Measurements from ENCODE around the gene KIF2A.

The KIF2A gene

DNA sequence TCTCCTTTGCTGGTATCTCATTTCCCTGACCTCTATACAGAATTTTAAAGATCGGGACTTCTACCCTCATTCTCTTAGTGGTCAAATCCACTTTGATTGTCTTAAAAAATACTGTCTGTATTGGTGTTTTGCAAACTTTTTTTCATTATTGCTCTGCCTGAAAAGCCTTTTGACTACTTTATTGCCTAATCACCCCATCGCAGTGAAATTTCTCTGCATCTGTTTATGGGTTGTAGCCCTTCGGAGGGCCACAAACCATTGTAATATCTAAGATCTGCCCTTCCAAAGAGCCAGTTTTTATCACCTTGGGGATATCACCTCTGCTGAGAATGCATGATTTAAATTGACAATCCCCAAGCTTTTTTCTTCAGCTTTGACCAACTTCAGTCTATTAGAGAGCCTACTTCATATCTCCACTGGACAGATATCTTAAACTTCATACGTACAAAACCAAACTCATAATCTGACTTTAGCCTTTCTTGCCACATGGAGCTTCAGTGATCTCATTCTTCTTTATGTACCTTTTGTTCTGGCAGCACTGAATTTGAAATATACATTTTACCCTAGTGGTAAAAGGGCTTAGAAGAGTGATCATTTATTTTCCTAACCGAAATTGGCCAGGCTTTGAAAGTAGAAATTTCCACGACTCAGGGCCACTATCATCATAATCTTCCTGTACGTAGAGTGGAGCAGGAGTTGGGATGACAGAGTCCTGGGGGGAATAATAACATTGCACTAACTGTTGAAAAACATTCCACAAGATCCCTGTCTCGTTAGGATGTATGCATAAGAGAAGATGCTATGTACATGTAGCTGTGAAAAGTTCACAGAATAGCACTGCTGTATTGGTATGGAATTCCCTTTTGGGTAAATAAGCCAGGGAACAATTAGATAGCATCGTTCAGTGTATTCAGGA is 21.4 kb downstream of the KIF2A start:
- in situ Hi-C loops (cut with MboI; ENCODE audit: low sequenced_read_pairs) = no loop called here

DNA sequence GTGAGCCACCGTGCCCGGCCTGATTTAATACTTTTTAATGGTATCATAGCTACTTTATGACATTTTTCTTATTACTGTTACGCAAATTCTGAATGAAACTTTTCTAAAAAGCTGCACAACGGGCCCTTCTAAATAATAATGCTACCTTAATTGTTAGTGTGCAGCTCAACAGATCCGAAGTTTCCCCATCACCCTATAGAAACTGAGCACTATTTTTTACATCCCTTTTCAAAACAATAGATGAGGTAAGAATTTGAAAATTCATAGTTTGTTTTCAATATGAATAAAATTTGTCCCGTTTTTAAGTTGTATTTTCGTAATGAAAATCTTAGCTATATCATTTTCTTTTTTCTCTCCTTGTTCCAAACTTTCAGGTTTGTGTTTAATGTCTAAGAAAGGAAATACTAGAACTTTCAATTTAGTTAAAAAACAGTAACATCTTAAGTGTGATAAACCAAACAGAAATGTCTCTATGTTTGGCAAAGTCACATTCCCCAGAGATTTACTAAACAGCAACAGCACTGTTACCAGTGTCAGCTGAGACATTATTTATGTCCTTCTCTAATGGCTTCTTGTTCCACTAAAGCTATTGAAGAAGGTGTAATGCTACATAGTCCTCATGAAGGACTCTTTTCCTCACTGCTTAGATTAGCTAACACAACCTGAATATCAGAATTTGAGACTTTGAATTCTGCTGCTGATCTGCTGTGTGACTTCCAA is 22.9 kb downstream of the KIF2A start:
- in situ Hi-C loops (cut with MboI; ENCODE audit: low sequenced_read_pairs) = no loop called here

GRCh38 chr5:62330302-62330701 is 24.3 kb downstream of the KIF2A start:
- in situ Hi-C loops (cut with MboI; ENCODE audit: low sequenced_read_pairs) = no loop called here

DNA sequence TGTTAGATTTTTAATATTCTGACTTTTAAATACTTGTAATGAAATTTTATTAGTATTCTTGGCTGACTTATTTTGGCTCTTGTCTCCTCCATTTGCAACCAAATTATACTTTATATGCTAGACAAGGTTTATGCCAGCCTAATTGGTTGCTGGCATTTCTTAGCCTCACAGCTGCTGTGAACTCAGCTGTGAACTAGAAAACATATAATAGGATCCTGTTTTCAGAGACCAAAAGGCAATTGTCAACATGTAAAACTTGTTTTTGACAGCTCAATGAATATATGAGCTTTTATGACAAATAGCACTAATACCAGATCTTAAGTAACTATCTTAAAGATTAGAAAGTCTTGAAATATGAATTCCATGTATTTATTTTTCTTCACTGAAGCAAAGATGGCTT is 25.9 kb downstream of the KIF2A start:
- in situ Hi-C loops (cut with MboI; ENCODE audit: low sequenced_read_pairs) = no loop called here

DNA sequence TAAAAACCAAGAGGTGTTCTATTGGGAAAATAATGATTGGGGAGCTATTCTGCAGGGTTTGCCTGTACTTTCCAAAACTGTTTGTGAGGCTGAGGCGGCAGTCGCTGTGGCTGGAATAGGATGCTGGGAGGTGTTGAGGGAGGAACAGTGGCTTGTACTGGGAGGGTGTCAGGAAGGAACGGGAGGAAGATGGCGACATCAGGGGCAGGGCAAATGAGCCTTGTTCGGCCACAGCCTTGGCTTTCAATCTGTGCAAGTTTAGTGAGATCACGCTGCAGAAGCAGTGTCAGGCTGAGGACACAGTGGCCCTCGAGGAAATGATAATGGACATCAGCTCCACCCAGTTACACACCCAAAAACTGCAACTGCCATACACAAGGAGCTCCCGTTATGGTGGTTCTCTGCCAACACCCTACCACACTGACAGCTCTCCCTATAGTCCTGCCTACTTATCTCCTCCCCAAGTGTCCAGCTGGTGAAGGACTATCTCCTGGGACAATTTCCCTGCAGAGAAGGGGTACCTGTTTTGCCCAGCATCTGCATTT is 27.3 kb downstream of the KIF2A start:
- in situ Hi-C loops (cut with MboI; ENCODE audit: low sequenced_read_pairs) = no loop called here

DNA sequence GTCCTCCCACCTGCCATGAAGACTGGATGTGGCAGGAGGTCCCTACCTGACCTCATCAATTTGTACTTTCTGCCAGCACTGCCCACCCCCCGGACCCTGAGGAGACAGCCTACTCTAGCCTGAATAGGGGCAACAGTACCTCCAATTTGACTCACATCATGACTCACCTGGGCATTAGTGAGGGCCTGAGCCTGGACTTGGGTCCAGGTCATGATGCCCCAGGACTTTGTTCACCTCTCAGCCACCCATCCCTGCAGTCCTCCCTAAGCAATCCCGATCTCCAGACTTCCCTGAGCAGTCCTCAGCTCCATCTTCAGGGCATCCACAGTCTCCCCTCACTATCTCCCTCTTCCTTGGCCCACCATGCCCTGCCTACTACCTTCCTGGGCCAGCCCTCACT is 28.1 kb downstream of the KIF2A start:
- in situ Hi-C loops (cut with MboI; ENCODE audit: low sequenced_read_pairs) = no loop called here

- in situ Hi-C loops (cut with MboI; ENCODE audit: low sequenced_read_pairs) = no loop called here
Observed at GRCh38 chr5:62340392-62340791, 34.4 kb downstream of the KIF2A start.

DNA sequence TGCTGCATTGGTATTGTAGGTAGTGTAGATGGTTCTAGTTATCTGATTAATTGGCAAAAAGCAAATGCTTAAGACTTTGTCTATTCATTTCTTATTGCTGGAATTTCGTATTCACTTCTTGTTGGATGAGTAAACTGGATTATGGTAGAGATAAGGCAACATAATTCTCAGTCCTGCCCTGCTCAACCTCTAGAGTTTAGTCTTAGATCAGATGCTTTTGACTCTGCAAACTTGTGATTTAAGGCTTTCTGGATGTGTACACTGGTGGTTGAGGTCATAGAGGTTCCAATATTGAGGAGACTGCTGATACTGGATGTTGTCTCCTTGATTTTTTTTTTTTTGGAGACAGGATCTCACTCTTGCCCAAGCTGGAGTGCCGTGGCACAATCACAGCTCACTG is 35.0 kb downstream of the KIF2A start:
- in situ Hi-C loops (cut with MboI; ENCODE audit: low sequenced_read_pairs) = no loop called here

DNA sequence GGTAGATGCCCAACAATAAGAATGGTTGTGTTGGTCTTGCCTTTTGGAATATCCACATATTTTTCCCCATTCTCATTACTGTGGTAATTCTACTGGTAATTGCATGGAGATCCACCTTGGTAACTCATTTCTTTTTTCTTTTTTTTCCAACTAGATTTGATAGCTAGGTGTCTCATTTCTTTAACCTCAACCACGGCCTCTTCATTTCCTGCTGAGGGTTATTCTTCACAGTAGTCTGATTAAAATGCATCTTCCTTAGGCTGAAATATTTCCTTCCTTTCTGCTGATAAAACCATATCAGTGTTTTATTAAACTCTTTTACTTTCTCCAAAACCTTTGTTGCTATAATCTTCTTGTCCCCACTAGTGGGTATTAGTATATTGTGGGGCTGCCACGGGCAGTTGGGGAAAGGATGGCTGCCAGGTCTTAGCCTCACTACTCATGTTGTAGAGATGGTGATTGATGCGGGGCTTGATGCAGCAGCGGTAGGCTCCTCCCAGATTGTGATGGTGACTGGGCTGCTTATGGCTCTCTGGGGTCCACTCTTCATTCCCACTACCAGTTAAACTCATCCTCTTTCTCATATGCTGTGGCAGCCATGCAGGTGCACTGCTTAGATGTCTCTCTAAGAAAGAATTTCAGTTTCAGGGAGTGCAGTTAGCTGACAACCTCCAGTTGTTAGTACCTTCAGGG is 35.9 kb downstream of the KIF2A start:
- in situ Hi-C loops (cut with MboI; ENCODE audit: low sequenced_read_pairs) = no loop called here

- in situ Hi-C loops (cut with MboI; ENCODE audit: low sequenced_read_pairs) = no loop called here
Observed at GRCh38 chr5:62342476-62342837, 36.5 kb downstream of the KIF2A start.

DNA sequence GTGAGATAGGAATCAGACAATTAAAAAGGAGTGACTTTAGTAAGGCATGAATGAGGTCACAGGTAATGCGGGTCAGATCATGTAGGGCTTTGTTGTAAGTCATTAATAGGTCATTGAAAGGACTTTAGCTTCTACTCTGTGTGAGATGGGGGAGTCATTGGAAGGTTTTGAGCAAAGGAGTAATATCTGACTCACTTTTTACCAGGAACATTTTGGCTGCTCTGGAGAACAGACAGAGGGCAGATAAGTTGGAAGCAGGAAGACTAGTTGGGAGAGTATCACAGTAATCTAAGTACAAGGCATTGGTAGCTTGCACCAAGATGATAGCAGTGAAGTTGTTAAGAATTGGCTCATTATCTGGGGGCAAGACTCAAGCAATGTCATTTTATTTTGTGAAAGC is 37.4 kb downstream of the KIF2A start:
- in situ Hi-C loops (cut with MboI; ENCODE audit: low sequenced_read_pairs) = no loop called here

- in situ Hi-C loops (cut with MboI; ENCODE audit: low sequenced_read_pairs) = no loop called here
Observed at GRCh38 chr5:62346748-62347147, 40.7 kb downstream of the KIF2A start.

GRCh38 chr5:62347928-62348327 is 41.9 kb downstream of the KIF2A start:
- in situ Hi-C loops (cut with MboI; ENCODE audit: low sequenced_read_pairs) = no loop called here

DNA sequence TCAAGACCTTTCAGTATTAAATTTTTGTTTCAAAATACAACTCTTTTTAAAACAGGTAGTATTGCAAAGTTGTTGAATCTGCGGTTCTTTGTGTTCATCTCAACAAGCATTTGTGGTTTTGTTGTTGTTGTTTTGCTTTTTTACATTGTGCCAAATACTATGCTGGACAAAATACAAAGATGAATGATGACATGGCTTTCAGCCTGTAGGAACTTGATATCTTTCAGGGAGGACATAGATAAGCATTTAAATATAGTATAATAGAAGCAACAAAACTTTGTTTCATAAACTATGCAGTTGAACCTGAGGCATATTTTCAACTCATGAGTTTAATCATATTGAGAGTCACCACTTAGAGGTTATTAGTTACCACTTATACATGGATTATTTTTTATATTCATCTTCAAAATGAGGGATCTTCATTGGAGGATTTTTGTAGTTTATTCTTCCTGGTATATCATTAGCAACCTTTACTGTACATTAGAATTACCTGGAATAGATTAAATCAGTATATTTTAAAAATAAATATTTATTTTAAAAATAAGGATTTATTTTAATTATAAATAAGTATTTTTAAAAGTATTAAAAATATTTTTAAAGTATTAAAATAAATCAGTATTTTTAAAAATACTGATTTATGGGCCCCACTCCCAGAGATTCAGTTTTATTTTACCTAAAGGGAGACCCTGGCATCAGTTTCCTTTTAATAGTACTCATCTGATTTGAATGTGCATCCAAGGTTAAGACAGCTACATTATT is 42.9 kb downstream of the KIF2A start:
- in situ Hi-C loops (cut with MboI; ENCODE audit: low sequenced_read_pairs) = no loop called here

- in situ Hi-C loops (cut with MboI; ENCODE audit: low sequenced_read_pairs) = no loop called here
Observed at GRCh38 chr5:62354028-62354874, 48.2 kb downstream of the KIF2A start.

DNA sequence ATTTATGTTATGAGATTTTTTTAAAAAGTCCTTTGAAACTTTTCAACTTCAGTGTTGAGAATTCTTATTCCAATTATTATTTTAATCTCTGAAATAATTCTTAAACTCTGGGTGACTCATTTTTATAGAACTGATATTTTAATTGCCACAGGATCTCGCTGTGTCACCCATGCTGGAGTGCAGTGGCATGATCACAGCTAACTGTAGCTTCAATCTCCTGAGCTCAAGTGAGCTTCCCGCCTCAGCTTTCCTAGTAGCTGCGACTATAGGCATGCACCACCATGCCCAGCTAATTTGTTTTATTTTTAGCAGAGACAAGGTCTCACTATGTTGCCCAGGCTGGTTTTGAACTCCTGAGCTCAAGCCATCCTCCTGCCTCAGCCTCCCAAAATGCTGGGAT is 56.7 kb downstream of the KIF2A start:
- in situ Hi-C loops (cut with MboI; ENCODE audit: low sequenced_read_pairs) = no loop called here

- in situ Hi-C loops (cut with MboI; ENCODE audit: low sequenced_read_pairs) = no loop called here
Observed at GRCh38 chr5:62369039-62369438, 63.0 kb downstream of the KIF2A start.

DNA sequence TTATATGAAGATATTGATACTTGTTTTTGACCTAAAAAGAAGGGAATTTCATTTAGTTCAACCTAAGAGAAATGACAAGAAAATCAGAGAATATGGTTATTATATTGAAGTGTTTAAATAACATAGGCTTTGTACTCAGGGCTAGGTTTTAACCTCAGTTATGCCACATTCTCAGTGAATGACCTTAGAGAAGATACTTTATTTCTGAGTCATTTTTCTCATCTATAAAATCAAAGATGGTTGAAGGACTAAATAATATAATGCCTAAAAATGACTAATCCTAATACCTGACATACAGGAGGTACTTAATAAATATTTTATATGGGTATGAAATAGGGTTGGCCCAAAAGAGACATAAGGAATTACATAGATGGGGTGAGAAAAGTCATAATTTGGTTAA is 65.4 kb downstream of the KIF2A start:
- in situ Hi-C loops (cut with MboI; ENCODE audit: low sequenced_read_pairs) = no loop called here

- in situ Hi-C loops (cut with MboI; ENCODE audit: low sequenced_read_pairs) = no loop called here
Observed at GRCh38 chr5:62372600-62372999, 66.6 kb downstream of the KIF2A start.

GRCh38 chr5:62373382-62373781 is 67.4 kb downstream of the KIF2A start:
- in situ Hi-C loops (cut with MboI; ENCODE audit: low sequenced_read_pairs) = no loop called here
